Loucy (cell line): Measurements from ENCODE around the gene FAM83C.

Experiments used
- H2AFZ ChIP-seq: fragments of 200-600 bp; sonication (generic); 2 replicates; pipeline ENCODE4 v1.6.0; 2016; ENCODE audit warnings: antibody characterized with exemption, mild to moderate bottlenecking, low read length, moderate library complexity
- H3F3A ChIP-seq: fragments of 200-600 bp; 2 replicates; pipeline ENCODE4 v1.6.0; 2016; ENCODE audit warnings: antibody characterized with exemption, low read depth, mild to moderate bottlenecking
- H3K27me3 ChIP-seq: fragments of 200-600 bp; sonication (generic); 2 replicates; pipeline ENCODE4 v1.6.1; 2014; ENCODE audit warnings: low read length, mild to moderate bottlenecking; ENCODE audit not compliant: insufficient read depth, poor library complexity, severe bottlenecking
- H3K36me3 ChIP-seq: fragments of 200-600 bp; sonication (generic); 2 replicates; pipeline ENCODE4 v1.6.1; 2016; ENCODE audit warnings: low read length; ENCODE audit not compliant: insufficient read depth
- H3K4me1 ChIP-seq: fragments of 200-600 bp; sonication (generic); 2 replicates; pipeline ENCODE4 v1.5.1; 2014; ENCODE audit warnings: low read length, mild to moderate bottlenecking; ENCODE audit not compliant: insufficient read depth, poor library complexity, severe bottlenecking
- H3K4me2 ChIP-seq: fragments of 200-600 bp; sonication (generic); 2 replicates; pipeline ENCODE4 v1.6.0; 2014; ENCODE audit warnings: antibody characterized with exemption, low read length, low read depth, mild to moderate bottlenecking; ENCODE audit not compliant: poor library complexity, severe bottlenecking
- H3K4me3 ChIP-seq: fragments of 200-600 bp; sonication (generic); 2 replicates; pipeline ENCODE4 v1.5.1; 2014; ENCODE audit warnings: low read length, mild to moderate bottlenecking, mixed read lengths; ENCODE audit not compliant: poor library complexity, severe bottlenecking
- H3K79me2 ChIP-seq: fragments of 200-600 bp; sonication (generic); 2 replicates; pipeline ENCODE4 v1.6.1; 2014; ENCODE audit warnings: low read length; ENCODE audit not compliant: insufficient read depth
- H3K9ac ChIP-seq: fragments of 200-600 bp; sonication (generic); 2 replicates; pipeline ENCODE4 v1.6.0; 2014; ENCODE audit warnings: mild to moderate bottlenecking, low read depth, low read length, moderate library complexity; ENCODE audit not compliant: poor library complexity, severe bottlenecking
- H3K9me2 ChIP-seq: fragments of 200-600 bp; sonication (generic); replicated peaks from 2 replicates; pipeline ENCODE4 v1.6.1; 2016; ENCODE audit warnings: low read depth, low read length, mixed read lengths
- H3K9me3 ChIP-seq: fragments of 200-600 bp; sonication (generic); 2 replicates; pipeline ENCODE4 v1.6.1; 2014; ENCODE audit warnings: mild to moderate bottlenecking, antibody characterized with exemption, low read length, low read depth; ENCODE audit not compliant: insufficient read depth
- H4K20me1 ChIP-seq: fragments of 200-600 bp; sonication (generic); 2 replicates; pipeline ENCODE4 v1.6.0; 2014; ENCODE audit warnings: antibody characterized with exemption, low read length, mild to moderate bottlenecking; ENCODE audit not compliant: insufficient read depth, poor library complexity, severe bottlenecking
- CTCF ChIP-seq: fragments of 200-600 bp; sonication (generic); conservative IDR thresholded peaks from 2 replicates; pipeline ENCODE4 v1.5.1; 2014; ENCODE audit warnings: mild to moderate bottlenecking, antibody characterized with exemption, low read length
- EZH2phosphoT487 ChIP-seq: fragments of 200-600 bp; IDR thresholded peaks from 2 replicates; pipeline ENCODE4 v1.6.1; 2018; ENCODE audit warnings: antibody characterized with exemption, mild to moderate bottlenecking, moderate library complexity, borderline replicate concordance

FAM83C gene

GRCh38 chr20:35311409-35311808, 19.2 kb upstream of the FAM83C start:
- TF ChIP-seq CTCF (no peak), EZH2phosphoT487 (no peak)
- Histone ChIP-seq H3K4me3 (no peak overlapping the region), H3K79me2 (no peaks in the 10 kb centered on the region), H3K27me3 (no peaks in the 10 kb centered on the region), H3K4me1 (peaks cover 22% of the 10 kb centered on the region), H2AFZ (no peak overlapping the region), H3F3A (no peaks in the 10 kb centered on the region), H3K9ac (no peak overlapping the region), H3K36me3 (peaks cover under 1% of the 10 kb centered on the region; the same call in 1 of the 2 replicates), H4K20me1 (no peaks in the 10 kb centered on the region), H3K4me2 (no peak overlapping the region), H3K9me2 (no peaks in the 10 kb centered on the region), H3K9me3 (no peaks in the 10 kb centered on the region)

- Histone ChIP-seq H3K4me1 (peaks cover 15% of the 10 kb centered on the region), H3F3A (no peaks in the 10 kb centered on the region)
These were observed 15.7 kb upstream of the FAM83C start for GRCh38 chr20:35307666-35308653.

GRCh38 chr20:35306931-35307517, 14.8 kb upstream of the FAM83C start:
- Histone ChIP-seq H2AFZ (no peak overlapping the region), H4K20me1 (no peaks in the 10 kb centered on the region), H3K4me3 (no peak overlapping the region), H3K9me2 (no peaks in the 10 kb centered on the region), H3K27me3 (no peaks in the 10 kb centered on the region), H3K9ac (no peak overlapping the region), H3K36me3 (peaks cover 7% of the 10 kb centered on the region; the same call in 1 of the 2 replicates), H3K4me1 (peaks cover 7% of the 10 kb centered on the region), H3K9me3 (no peaks in the 10 kb centered on the region), H3K79me2 (no peaks in the 10 kb centered on the region), H3F3A (no peaks in the 10 kb centered on the region), H3K4me2 (no peak overlapping the region)
- TF ChIP-seq EZH2phosphoT487: no peak
- peak; percentile 88 for TF ChIP-seq CTCF

More at GRCh38 chr20:35307666-35308653, 15.7 kb upstream of the FAM83C start:
- TF ChIP-seq CTCF (no peak), EZH2phosphoT487 (no peak)
- Histone ChIP-seq H4K20me1 (no peaks in the 10 kb centered on the region), H3K4me3 (no peak overlapping the region), H3K9me2 (no peaks in the 10 kb centered on the region), H3K79me2 (no peaks in the 10 kb centered on the region), H3K27me3 (no peaks in the 10 kb centered on the region), H3K36me3 (peaks cover 7% of the 10 kb centered on the region; the same call in 1 of the 2 replicates), H3K9ac (no peak overlapping the region), H3K4me2 (no peak overlapping the region), H2AFZ (no peak overlapping the region), H3K9me3 (no peaks in the 10 kb centered on the region)
